Esophagus muscularis mucosa (tissue), 4 donors: ENCODE measurements around the gene KCNK17.

Experiments
- EP300 ChIP-seq: sonication (generic); formaldehyde crosslinking; IDR thresholded peaks from one replicate; pipeline ENCODE4 v1.6.1; 2017; ENCODE audit warnings: antibody characterized with exemption
- POLR2A ChIP-seq: fragments of 450-650 bp; IDR thresholded peaks from one replicate; pipeline ENCODE4 v1.6.1; 2017; ENCODE audit warnings: antibody characterized with exemption, moderate library complexity, mild to moderate bottlenecking, low read depth
- POLR2AphosphoS5 ChIP-seq, 2 donors: sonication (generic); formaldehyde crosslinking; IDR thresholded peaks; one replicate each; pipeline ENCODE4 v1.6.1; 2017; ENCODE audit warnings: antibody characterized with exemption in 2 of 2
- TF ChIP-seq, protein P1 (sequence below), 3 experiments: fragments of 200-600 bp in 2 of 3; fragments of 450-650 bp in 1 of 3; sonication (generic) in 2 of 3; IDR thresholded peaks; one replicate each; pipeline ENCODE4 v1.5.1; 2017 to 2019; ENCODE audit warnings: antibody characterized with exemption in 3 of 3, mild to moderate bottlenecking in 2 of 3, moderate library complexity in 1 of 3

DNA sequence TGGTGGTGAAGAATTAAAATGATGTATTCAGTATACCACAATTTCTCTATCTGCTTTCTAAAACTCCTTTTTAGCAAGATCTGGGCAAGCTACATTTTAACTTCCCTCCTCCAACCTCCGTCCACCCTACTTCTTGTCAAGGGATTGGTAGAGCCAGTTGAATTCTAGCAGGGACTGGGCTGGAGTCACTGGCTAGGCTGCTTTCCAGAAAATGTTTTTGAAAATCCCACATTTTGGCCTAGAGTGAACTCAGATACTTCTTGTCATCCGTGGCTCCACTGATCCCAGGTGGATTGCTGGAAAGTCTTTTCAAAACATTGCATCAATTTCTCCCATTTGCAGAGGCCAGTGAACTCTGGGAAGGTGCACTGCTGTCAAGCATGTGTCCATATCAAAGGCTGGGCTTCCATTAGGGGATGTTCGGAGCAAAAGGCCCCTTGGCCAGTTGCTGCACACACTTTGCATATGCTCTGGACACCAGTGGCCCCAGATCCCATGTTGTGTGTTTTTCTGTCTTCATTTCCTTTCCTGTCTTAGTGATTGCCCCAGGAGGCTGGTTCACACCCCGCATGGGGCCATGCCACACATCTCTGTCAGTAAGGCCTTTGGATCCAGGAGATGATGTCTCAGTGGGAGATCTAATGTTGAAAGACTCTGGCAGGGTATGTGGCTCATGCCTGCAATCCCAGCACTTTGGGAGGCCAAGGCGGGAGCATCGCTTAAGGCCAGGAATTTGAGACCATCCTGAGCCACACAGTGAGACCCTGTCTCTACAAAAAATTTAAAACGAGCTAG, 19.6 kb upstream of the KCNK17 start:
- TF ChIP-seq, protein P1, sequence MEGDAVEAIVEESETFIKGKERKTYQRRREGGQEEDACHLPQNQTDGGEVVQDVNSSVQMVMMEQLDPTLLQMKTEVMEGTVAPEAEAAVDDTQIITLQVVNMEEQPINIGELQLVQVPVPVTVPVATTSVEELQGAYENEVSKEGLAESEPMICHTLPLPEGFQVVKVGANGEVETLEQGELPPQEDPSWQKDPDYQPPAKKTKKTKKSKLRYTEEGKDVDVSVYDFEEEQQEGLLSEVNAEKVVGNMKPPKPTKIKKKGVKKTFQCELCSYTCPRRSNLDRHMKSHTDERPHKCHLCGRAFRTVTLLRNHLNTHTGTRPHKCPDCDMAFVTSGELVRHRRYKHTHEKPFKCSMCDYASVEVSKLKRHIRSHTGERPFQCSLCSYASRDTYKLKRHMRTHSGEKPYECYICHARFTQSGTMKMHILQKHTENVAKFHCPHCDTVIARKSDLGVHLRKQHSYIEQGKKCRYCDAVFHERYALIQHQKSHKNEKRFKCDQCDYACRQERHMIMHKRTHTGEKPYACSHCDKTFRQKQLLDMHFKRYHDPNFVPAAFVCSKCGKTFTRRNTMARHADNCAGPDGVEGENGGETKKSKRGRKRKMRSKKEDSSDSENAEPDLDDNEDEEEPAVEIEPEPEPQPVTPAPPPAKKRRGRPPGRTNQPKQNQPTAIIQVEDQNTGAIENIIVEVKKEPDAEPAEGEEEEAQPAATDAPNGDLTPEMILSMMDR (IDR thresholded peaks at IDR 0.05), result no peak
- TF ChIP-seq POLR2A, result no peak
- no peak for TF ChIP-seq POLR2AphosphoS5 (IDR thresholded peaks at IDR 0.05)
- no peak for TF ChIP-seq EP300
